ENCODE results near the gene ALOX12.

Gene ALOX12

GRCh38 chr17:7002288-7003047 is 6.6 kb downstream of the ALOX12 start:
- DNase-seq: no peak

GRCh38 chr17:7003745-7004144 is 7.9 kb downstream of the ALOX12 start:
- no peak for DNase-seq

- peak in 2 of 5 donors; percentile 40 to 78 for DNase-seq
Measured at GRCh38 chr17:7004398-7005253, 8.8 kb downstream of the ALOX12 start.

- DNase-seq: no peak
Measured at GRCh38 chr17:7005716-7006115, 9.9 kb downstream of the ALOX12 start.

GRCh38 chr17:7007143-7007542 is 11.3 kb downstream of the ALOX12 start:
- no peak for DNase-seq

- no peak for DNase-seq
Measured at GRCh38 chr17:7010523-7010922, 14.7 kb downstream of the ALOX12 start.

GRCh38 chr17:7011415-7011814 is 15.6 kb downstream of the ALOX12 start:
- DNase-seq: no peak

GRCh38 chr17:7011942-7012254 is 16.0 kb downstream of the ALOX12 start:
- DNase-seq: no peak

GRCh38 chr17:7014261-7014994 is 18.6 kb downstream of the ALOX12 start:
- peak; percentile 96 to 99 (median 98) for DNase-seq

- peak; percentile 77 to 87 (median 82) for DNase-seq
Measured at GRCh38 chr17:7014995-7015958, 19.4 kb downstream of the ALOX12 start.

GRCh38 chr17:7016418-7016817 is 20.6 kb downstream of the ALOX12 start:
- DNase-seq: no peak

- no peak for DNase-seq
Measured at GRCh38 chr17:7016886-7017826, 21.3 kb downstream of the ALOX12 start.

- DNase-seq: peak in 1 of 5 donors; percentile 30
Measured at GRCh38 chr17:7017827-7018200, 22.0 kb downstream of the ALOX12 start.

- no peak for DNase-seq
Measured at GRCh38 chr17:7018331-7018964, 22.6 kb downstream of the ALOX12 start.

- DNase-seq: no peak
Measured at GRCh38 chr17:7019367-7019766, 23.5 kb downstream of the ALOX12 start.

- DNase-seq: no peak
Measured at GRCh38 chr17:7019839-7020519, 24.1 kb downstream of the ALOX12 start.

- DNase-seq: no peak
Measured at GRCh38 chr17:7020894-7021664, 25.2 kb downstream of the ALOX12 start.

- peak; percentile 54 to 86 (median 68) for DNase-seq
Measured at GRCh38 chr17:7021993-7022778, 26.3 kb downstream of the ALOX12 start.
